IMR-90 (cell line): Measurements from ENCODE around the gene VSIG4. TPM values are rescaled to one million over a fixed set of nuclear protein-coding genes. Genes with fewer than 3 reads are reported as not detected.

Source experiments
- ATAC-seq: fragments of 200-7000 bp; cut with Tn5 transposase; 2 replicates; pipeline ENCODE4 v1.9.1; 2020; ENCODE audit warnings: low read depth, mild to moderate bottlenecking, moderate library complexity
- BruUV-seq: library from RNA; stranded (reverse); fragments of 400-500 nt; replicated peaks from 2 replicates; lab custom pipeline; 2021; lab: Mats Ljungman, UMichigan
- CTCF ChIA-PET: fragments of 300-600 bp; formaldehyde crosslinking; extraction: SDS; loops from one replicate; lab custom pipeline; 2021; ENCODE audit warnings: antibody characterized with exemption; lab: Yijun Ruan, JAX
- POLR2A ChIA-PET: fragments of 300-600 bp; sonication (Branson Sonifier 250); formaldehyde crosslinking; loops from one replicate; lab custom pipeline; 2022; ENCODE audit warnings: antibody characterized with exemption; ENCODE audit not compliant: unreplicated experiment; lab: Charles Lee
- DNase-seq: peaks from one replicate; pipeline ENCODE4 v3.0.0; 2013
- H2AFZ ChIP-seq: replicated peaks from 2 replicates; pipeline ENCODE3; 2013; ENCODE audit warnings: low read length, mild to moderate bottlenecking; ENCODE audit not compliant: poor library complexity
- H2AK5ac ChIP-seq: 2 replicates; pipeline ENCODE4 v1.6.1; 2013; ENCODE audit warnings: low read depth, low read length, inconsistent platforms
- H2AK9ac ChIP-seq: replicated peaks from 2 replicates; pipeline ENCODE3; 2013; ENCODE audit warnings: mild to moderate bottlenecking, low read depth, low read length, moderate library complexity; ENCODE audit not compliant: poor library complexity
- H2BK120ac ChIP-seq: 2 replicates; pipeline ENCODE4 v1.6.1; 2013; ENCODE audit warnings: low read depth, low read length, inconsistent platforms
- H2BK15ac ChIP-seq: 3 replicates; pipeline ENCODE4 v1.6.1; 2013; ENCODE audit warnings: low read depth, low read length, inconsistent platforms
- H2BK20ac ChIP-seq: 2 replicates; pipeline ENCODE4 v1.6.1; 2013; ENCODE audit warnings: low read depth, mild to moderate bottlenecking, inconsistent platforms, low read length, moderate library complexity
- H2BK5ac ChIP-seq: 2 replicates; pipeline ENCODE4 v1.6.1; 2013; ENCODE audit warnings: mild to moderate bottlenecking, low read depth, low read length, inconsistent platforms; ENCODE audit not compliant: poor library complexity, severe bottlenecking
- H3K14ac ChIP-seq: replicated peaks from 2 replicates; pipeline ENCODE4 v1.6.1; 2013; ENCODE audit warnings: low read depth, low read length, inconsistent platforms
- H3K18ac ChIP-seq: 2 replicates; pipeline ENCODE4 v1.6.1; 2013; ENCODE audit warnings: low read depth, low read length, control low read depth
- H3K23ac ChIP-seq: 2 replicates; pipeline ENCODE4 v1.6.1; 2013; ENCODE audit warnings: low read depth, low read length, inconsistent platforms
- H3K27ac ChIP-seq: 2 replicates; pipeline ENCODE4 v1.5.1; 2013; ENCODE audit warnings: mild to moderate bottlenecking, control low read depth, low read length; ENCODE audit not compliant: insufficient read depth
- H3K27me3 ChIP-seq: 2 replicates; pipeline ENCODE4 v1.6.1; 2013; ENCODE audit warnings: low read length; ENCODE audit not compliant: control insufficient read depth, insufficient read depth
- H3K36me3 ChIP-seq: 2 replicates; pipeline ENCODE4 v1.6.1; 2013; ENCODE audit warnings: low read length, mixed read lengths; ENCODE audit not compliant: control insufficient read depth, insufficient read depth
- H3K4ac ChIP-seq: 2 replicates; pipeline ENCODE4 v1.6.1; 2013; ENCODE audit warnings: low read depth, low read length, inconsistent platforms
- H3K4me1 ChIP-seq: 2 replicates; pipeline ENCODE4 v1.6.1; 2013; ENCODE audit warnings: low read length, mixed read lengths; ENCODE audit not compliant: control insufficient read depth, insufficient read depth
- H3K4me2 ChIP-seq: 2 replicates; pipeline ENCODE4 v1.6.1; 2013; ENCODE audit warnings: low read depth, mild to moderate bottlenecking, control low read depth, low read length, moderate library complexity
- H3K4me3 ChIP-seq: 2 replicates; pipeline ENCODE4 v1.5.1; 2013; ENCODE audit warnings: low read depth, mild to moderate bottlenecking, control low read depth, low read length, moderate library complexity; ENCODE audit not compliant: insufficient read depth
- H3K56ac ChIP-seq: 2 replicates; pipeline ENCODE4 v1.6.1; 2013; ENCODE audit warnings: low read length, inconsistent platforms; ENCODE audit not compliant: insufficient read depth; ENCODE audit errors: extremely low read depth
- H3K79me1 ChIP-seq, 2 experiments: 2 replicates each; pipeline ENCODE4 v1.6.1; 2013; ENCODE audit warnings: low read length in 2 of 2, inconsistent platforms in 1 of 2, low read depth in 1 of 2
- H3K9ac ChIP-seq: 2 replicates; pipeline ENCODE4 v1.6.1; 2013; ENCODE audit warnings: low read depth, low read length, control low read depth
- H3K9me1 ChIP-seq: 2 replicates; pipeline ENCODE4 v1.6.1; 2013; ENCODE audit warnings: low read length, inconsistent platforms; ENCODE audit not compliant: insufficient read depth
- H3K9me3 ChIP-seq: 2 replicates; pipeline ENCODE4 v1.6.1; 2013; ENCODE audit warnings: low read length; ENCODE audit not compliant: control insufficient read depth, insufficient read depth
- H4K20me1 ChIP-seq: 2 replicates; pipeline ENCODE4 v1.6.1; 2013; ENCODE audit warnings: low read length, inconsistent platforms; ENCODE audit not compliant: insufficient read depth
- H4K5ac ChIP-seq: 2 replicates; pipeline ENCODE4 v1.6.1; 2013; ENCODE audit warnings: mild to moderate bottlenecking, low read depth, low read length, control low read depth
- H4K8ac ChIP-seq, 2 experiments: 2 replicates each; pipeline ENCODE4 v1.6.1; 2013; ENCODE audit warnings: low read depth in 2 of 2, low read length in 2 of 2, control low read depth in 1 of 2, inconsistent platforms in 1 of 2
- H4K91ac ChIP-seq: 2 replicates; pipeline ENCODE4 v1.6.1; 2013; ENCODE audit warnings: low read depth, low read length, inconsistent platforms; ENCODE audit not compliant: insufficient read depth
- NFE2L2 ChIP-seq: fragments of 150-350 bp; IDR thresholded peaks from 2 replicates; pipeline ENCODE4 v1.6.1; 2016; ENCODE audit warnings: low read depth, mild to moderate bottlenecking, low read length
- WGBS, 2 experiments: methylation state at CpG; one replicate each; pipeline versions ENCODE4 v1.1.5 to v1.1.7; 2013; ENCODE audit warnings: missing lambda C conversion rate in 2 of 2; ENCODE audit not compliant: insufficient read length in 1 of 2; ENCODE audit errors: extremely low coverage in 2 of 2; 5-methylcytosine and 5-hydroxymethylcytosine counted together
- dilution Hi-C: fragments of 300-500 bp; cut with HindIII; formaldehyde crosslinking; loops from one replicate; pipeline ENCODE4 v1.14.3; 2018; ENCODE audit warnings: low sequenced_read_pairs; ENCODE audit not compliant: unreplicated experiment
- in situ Hi-C: fragments of 300-500 bp; cut with MboI; formaldehyde crosslinking; loops from 3 replicates; pipeline ENCODE4 v1.14.3; 2019; ENCODE audit warnings: low sequenced_read_pairs, inconsistent platforms, mixed read lengths
- intact Hi-C: fragments of 100-400 bp; cut with micrococcal nuclease; formaldehyde crosslinking; loops from 2 replicates; pipeline ENCODE4 v1.10.0; 2022
- polyA plus RNA-seq, 3 experiments: library from polyadenylated mRNA; depleted of rRNA; stranded (reverse); fragments of >200 nt; gene quantifications; 2 replicates each; pipeline ENCODE4 v1.2.3, GENCODE V29; 2012; ENCODE audit warnings: low replicate concordance in 1 of 3
- total RNA-seq: library from RNA; depleted of rRNA; stranded (reverse); fragments of >200 nt; gene quantifications from 2 replicates; pipeline ENCODE4 v1.2.3, GENCODE V29; 2012

The VSIG4 gene
- total and polyA plus RNA-seq, 2 of the 4 experiments (the other 2 are of a cell fraction), result not detected

GRCh38 chrX:66074920-66075879, 35.3 kb upstream of the VSIG4 start:
- H4K8ac ChIP-seq, result no peak overlapping the region
- no peak overlapping the region for H3K27ac ChIP-seq
- H3K27me3 ChIP-seq, result no peaks in the 10 kb centered on the region
- H3K14ac ChIP-seq, result no peak overlapping the region
- no peak overlapping the region for H3K4me2 ChIP-seq
- H2BK5ac ChIP-seq, result no peak overlapping the region
- in situ Hi-C loops, result no loop called here
- no peak overlapping the region for H3K4ac ChIP-seq
- H2BK120ac ChIP-seq, result no peak overlapping the region
- no peak overlapping the region for H2BK15ac ChIP-seq
- H3K36me3 ChIP-seq, result no peaks in the 10 kb centered on the region
- intact Hi-C loops, result no loop called here
- WGBS, 2 experiments, result 61% methylated on average over 11 of the region's 24 CpGs; no CpG with 5 or more reads in 1 of the 2 experiments
- no peak overlapping the region for H2AK5ac ChIP-seq
- no peaks in the 10 kb centered on the region for H3K9me1 ChIP-seq
- ATAC-seq (no peak), DNase-seq (no peak)
- no peaks in the 10 kb centered on the region for H3K79me1 ChIP-seq
- no peak overlapping the region for H3K4me3 ChIP-seq
- H2AK9ac ChIP-seq, result no peak overlapping the region
- H3K56ac ChIP-seq, result no peak overlapping the region
- no peak overlapping the region for H3K23ac ChIP-seq
- dilution Hi-C loops, result no loop called here
- H2AFZ ChIP-seq, result no peak overlapping the region
- no TSS peak for BruUV-seq
- no peak overlapping the region for H3K18ac ChIP-seq
- no peak overlapping the region for H2BK20ac ChIP-seq
- ChIA-PET CTCF (no interaction called here), POLR2A (no interaction called here)
- no peaks in the 10 kb centered on the region for H4K20me1 ChIP-seq
- no peak overlapping the region for H4K5ac ChIP-seq
- H3K4me1 ChIP-seq, result no peaks in the 10 kb centered on the region
- no peaks in the 10 kb centered on the region; the same call in 1 of the 2 replicates for H3K9me3 ChIP-seq
- TF ChIP-seq NFE2L2, result no peak
- no peak overlapping the region for H3K9ac ChIP-seq
- no peak overlapping the region for H4K91ac ChIP-seq
